ENCODE results near the gene TMEM37. TPM values are rescaled to one million over a fixed set of nuclear protein-coding genes. Genes with fewer than 3 reads are reported as not detected.
A peak's percentile ranks its signal among the peaks of the same experiment; 100 is the strongest.

TMEM37 gene
- total and polyA plus RNA-seq, 2 of the 13 experiments (the other 11 are each of a cell fraction or from before 2014, with no cell fraction given) = 37.7 to 115 TPM

- peak overlapping the region; percentile 70 for H3K27ac ChIP-seq (ENCODE audit: extremely low read length, insufficient read depth, low read length)
- under 1% methylated on average over 43 of the region's 53 CpGs for WGBS (ENCODE audit: low lambda C conversion rate)
- peak; percentile 1 for ATAC-seq
- H3K9ac ChIP-seq (ENCODE audit: insufficient read depth, low read depth, low read length) = peak overlapping the region; percentile 89
- H3K9me3 ChIP-seq (ENCODE audit: low read length) = no peaks in the 10 kb centered on the region
- peaks cover 88% of the 10 kb centered on the region for H3K4me1 ChIP-seq (ENCODE audit: insufficient read depth, low read length)
- POLR2A ChIA-PET = interaction anchor here (0.9 to 3.0 kb wide), 5 partner anchors 9 to 65 kb away, joined by 3 to 21 read pairs (median 5); partner anchors contain the start of genes C2orf76 and DBI
- H4K20me1 ChIP-seq (ENCODE audit: insufficient read depth, low read length) = peaks cover 2% of the 10 kb centered on the region; the same call in 1 of the 2 replicates
- peaks cover 55% of the 10 kb centered on the region for H3K79me2 ChIP-seq (ENCODE audit: insufficient read depth, low read length)
- FAIRE-seq = no peak
- H3K27me3 ChIP-seq (ENCODE audit: control insufficient read depth in 1 of 2, insufficient read depth in 2 of 2, low read length in 2 of 2) = no peaks in the 10 kb centered on the region; a peak in 1 of 5 replicates
- in situ Hi-C loops (cut with HindIII; ENCODE audit: extremely low pct_ligation_motif_present, low pct_unique_long_range_greater_than_20kb) = no loop called here
- TSS peak; percentile 55 for BruUV-seq (replicated peaks)
- intact Hi-C loops (cut with micrococcal nuclease; ENCODE audit: unreplicated experiment) = loop anchor here (5.0 kb wide), 1 partner anchor 65 kb away; the partner anchor contains the start of genes C2orf76 and DBI
- peak overlapping the region; percentile 84 to 90 (median 86) for H3K4me3 ChIP-seq (replicated peaks in 1 of 3; ENCODE audit: insufficient read depth in 1 of 3, low read depth in 2 of 3, low read length in 3 of 3)
- H2AFZ ChIP-seq (ENCODE audit: low read length) = no peak overlapping the region
- CTCF ChIA-PET (ENCODE audit: low intra/inter-chr PET ratio, low total read pairs) = no interaction called here
- DNase-seq (ENCODE audit: low spot score) = no peak
- H3K4me2 ChIP-seq (ENCODE audit: low read depth, low read length) = peak overlapping the region; percentile 93
- H3K36me3 ChIP-seq (replicated peaks in 1 of 2; ENCODE audit: control insufficient read depth in 1 of 2, insufficient read depth in 2 of 2, low read length in 2 of 2) = no peaks in the 10 kb centered on the region; a peak in 1 of 5 replicates
- peak; percentile 39; the same call in 1 of the 2 replicates for TF ChIP-seq ZBTB38 (CRISPR knock-in tag; IDR thresholded peaks at IDR 0.05)
- peak; percentile 10; the same call in 1 of the 2 replicates for TF ChIP-seq ZNF543 (CRISPR knock-in tag; IDR thresholded peaks at IDR 0.05)
- TF ChIP-seq ZNF687 (CRISPR knock-in tag; IDR thresholded peaks at IDR 0.05) = peak; percentile 0
- TF ChIP-seq MEIS2 (CRISPR knock-in tag; IDR thresholded peaks at IDR 0.05) = peak; percentile 33; the same call in 1 of the 2 replicates
- TF ChIP-seq ATRX (CRISPR knock-in tag; IDR thresholded peaks at IDR 0.05; ENCODE audit: borderline replicate concordance) = no peak
- TF ChIP-seq HDAC1 (CRISPR knock-in tag; IDR thresholded peaks at IDR 0.05) = no peak
- TF ChIP-seq ATF6 (CRISPR knock-in tag; conservative IDR thresholded peaks at IDR 0.05) = no peak
- TF ChIP-seq SOX13 (IDR thresholded peaks at IDR 0.05) = no peak
- TF ChIP-seq SOX13 (CRISPR knock-in tag; conservative IDR thresholded peaks at IDR 0.05 in 1 of 2, IDR thresholded peaks at IDR 0.05 in 1 of 2) = no peak
- TF ChIP-seq, protein P1, sequence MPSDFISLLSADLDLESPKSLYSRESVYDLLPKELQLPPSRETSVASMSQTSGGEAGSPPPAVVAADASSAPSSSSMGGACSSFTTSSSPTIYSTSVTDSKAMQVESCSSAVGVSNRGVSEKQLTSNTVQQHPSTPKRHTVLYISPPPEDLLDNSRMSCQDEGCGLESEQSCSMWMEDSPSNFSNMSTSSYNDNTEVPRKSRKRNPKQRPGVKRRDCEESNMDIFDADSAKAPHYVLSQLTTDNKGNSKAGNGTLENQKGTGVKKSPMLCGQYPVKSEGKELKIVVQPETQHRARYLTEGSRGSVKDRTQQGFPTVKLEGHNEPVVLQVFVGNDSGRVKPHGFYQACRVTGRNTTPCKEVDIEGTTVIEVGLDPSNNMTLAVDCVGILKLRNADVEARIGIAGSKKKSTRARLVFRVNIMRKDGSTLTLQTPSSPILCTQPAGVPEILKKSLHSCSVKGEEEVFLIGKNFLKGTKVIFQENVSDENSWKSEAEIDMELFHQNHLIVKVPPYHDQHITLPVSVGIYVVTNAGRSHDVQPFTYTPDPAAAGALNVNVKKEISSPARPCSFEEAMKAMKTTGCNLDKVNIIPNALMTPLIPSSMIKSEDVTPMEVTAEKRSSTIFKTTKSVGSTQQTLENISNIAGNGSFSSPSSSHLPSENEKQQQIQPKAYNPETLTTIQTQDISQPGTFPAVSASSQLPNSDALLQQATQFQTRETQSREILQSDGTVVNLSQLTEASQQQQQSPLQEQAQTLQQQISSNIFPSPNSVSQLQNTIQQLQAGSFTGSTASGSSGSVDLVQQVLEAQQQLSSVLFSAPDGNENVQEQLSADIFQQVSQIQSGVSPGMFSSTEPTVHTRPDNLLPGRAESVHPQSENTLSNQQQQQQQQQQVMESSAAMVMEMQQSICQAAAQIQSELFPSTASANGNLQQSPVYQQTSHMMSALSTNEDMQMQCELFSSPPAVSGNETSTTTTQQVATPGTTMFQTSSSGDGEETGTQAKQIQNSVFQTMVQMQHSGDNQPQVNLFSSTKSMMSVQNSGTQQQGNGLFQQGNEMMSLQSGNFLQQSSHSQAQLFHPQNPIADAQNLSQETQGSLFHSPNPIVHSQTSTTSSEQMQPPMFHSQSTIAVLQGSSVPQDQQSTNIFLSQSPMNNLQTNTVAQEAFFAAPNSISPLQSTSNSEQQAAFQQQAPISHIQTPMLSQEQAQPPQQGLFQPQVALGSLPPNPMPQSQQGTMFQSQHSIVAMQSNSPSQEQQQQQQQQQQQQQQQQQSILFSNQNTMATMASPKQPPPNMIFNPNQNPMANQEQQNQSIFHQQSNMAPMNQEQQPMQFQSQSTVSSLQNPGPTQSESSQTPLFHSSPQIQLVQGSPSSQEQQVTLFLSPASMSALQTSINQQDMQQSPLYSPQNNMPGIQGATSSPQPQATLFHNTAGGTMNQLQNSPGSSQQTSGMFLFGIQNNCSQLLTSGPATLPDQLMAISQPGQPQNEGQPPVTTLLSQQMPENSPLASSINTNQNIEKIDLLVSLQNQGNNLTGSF (CRISPR knock-in tag; IDR thresholded peaks at IDR 0.05) = no peak
- no peak for TF ChIP-seq SATB2 (CRISPR knock-in tag; IDR thresholded peaks at IDR 0.05)
These were observed 559 bp downstream of the TMEM37 start for GRCh38 chr2:119431976-119432850.

All from HepG2 (cell line).